H1 (cell line): ENCODE measurements around the gene ZNF728. TPM values are rescaled to one million over a fixed set of nuclear protein-coding genes. Genes with fewer than 3 reads are reported as not detected.
"Not testable (repeated sequence)": the region's sequence is repeated elsewhere in the genome, so short reads cannot be mapped to it uniquely, and the experiment has no call there.

Experiments
- CTCF ChIA-PET: fragments of 300-600 bp; sonication (Branson Sonifier 250); formaldehyde crosslinking; loops from one replicate; lab custom pipeline; 2021; ENCODE audit not compliant: partially characterized antibody; lab: Charles Lee
- POLR2A ChIA-PET: fragments of 300-600 bp; sonication (Branson Sonifier 250); formaldehyde crosslinking; loops from one replicate; lab custom pipeline; 2021; ENCODE audit warnings: inconsistent platforms; ENCODE audit not compliant: partially characterized antibody; lab: Charles Lee
- DNase-seq, 2 experiments: peaks; one replicate each; pipeline versions ENCODE4 v3.0.0 to v3.0.0-alpha.2; 2010 to 2022; ENCODE audit warnings: low spot score in 2 of 2, low read depth in 1 of 2, mixed read lengths in 1 of 2
- FAIRE-seq: peaks from 2 replicates; lab custom pipeline; 2011; peaks lifted over from hg19 to GRCh38; lab: Jason Lieb, UNC
- H2AFZ ChIP-seq: 2 replicates; pipeline ENCODE4 v1.8.1; 2012; ENCODE audit warnings: low read length, inconsistent platforms
- H2AK5ac ChIP-seq: 2 replicates; pipeline ENCODE4 v1.6.1; 2013; ENCODE audit warnings: low read depth, low read length
- H2BK120ac ChIP-seq: replicated peaks from 2 replicates; pipeline ENCODE3; 2013; ENCODE audit warnings: low read depth, low read length, inconsistent platforms
- H2BK12ac ChIP-seq: 2 replicates; pipeline ENCODE4 v1.6.1; 2013; ENCODE audit warnings: low read depth, low read length
- H2BK15ac ChIP-seq: 2 replicates; pipeline ENCODE4 v1.6.1; 2013; ENCODE audit warnings: low read length
- H2BK20ac ChIP-seq: 2 replicates; pipeline ENCODE4 v1.6.1; 2013; ENCODE audit warnings: low read length
- H2BK5ac ChIP-seq: 2 replicates; pipeline ENCODE4 v1.6.1; 2013; ENCODE audit warnings: low read depth, low read length
- H3K14ac ChIP-seq: 2 replicates; pipeline ENCODE4 v1.6.1; 2013; ENCODE audit warnings: inconsistent platforms; ENCODE audit not compliant: insufficient read length
- H3K18ac ChIP-seq: 2 replicates; pipeline ENCODE4 v1.6.1; 2013; ENCODE audit warnings: low read length; ENCODE audit errors: extremely low read depth
- H3K23ac ChIP-seq: 2 replicates; pipeline ENCODE4 v1.6.1; 2013; ENCODE audit warnings: inconsistent platforms; ENCODE audit not compliant: insufficient read length
- H3K23me2 ChIP-seq: 2 replicates; pipeline ENCODE4 v1.6.1; 2013; ENCODE audit warnings: low read depth, low read length
- H3K27ac ChIP-seq: 2 replicates; pipeline ENCODE4 v1.6.1; 2011; ENCODE audit warnings: low read depth, low read length, inconsistent platforms
- H3K27me3 ChIP-seq, 4 experiments: replicated peaks in 1 of 4; 1 replicate in 1 of 4; 2 replicates in 3 of 4; pipeline versions ENCODE4 v1.6.1 to v1.8.1; 2011 to 2013; ENCODE audit warnings: low read length in 3 of 4, mild to moderate bottlenecking in 3 of 4, inconsistent platforms in 2 of 4, mixed read lengths in 2 of 4, moderate library complexity in 1 of 4; ENCODE audit not compliant: control insufficient read depth in 3 of 4, insufficient read depth in 3 of 4; ENCODE audit errors: extremely low read depth in 1 of 4
- H3K36me3 ChIP-seq, 4 experiments: 2 replicates each; pipeline versions ENCODE4 v1.6.1 to v1.8.1; 2011 to 2013; ENCODE audit warnings: mild to moderate bottlenecking in 4 of 4, low read length in 3 of 4, moderate library complexity in 2 of 4, control low read depth in 1 of 4, inconsistent platforms in 1 of 4; ENCODE audit not compliant: insufficient read depth in 4 of 4, control insufficient read depth in 2 of 4
- H3K4ac ChIP-seq: replicated peaks from 2 replicates; pipeline ENCODE3; 2013; ENCODE audit warnings: low read length, low read depth, mixed read lengths, inconsistent platforms; ENCODE audit not compliant: insufficient read length
- H3K4me1 ChIP-seq, 4 experiments: replicated peaks in 1 of 4; 1 replicate in 1 of 4; 2 replicates in 3 of 4; pipeline versions ENCODE4 v1.6.1 to v1.8.1; 2011 to 2013; ENCODE audit warnings: low read length in 3 of 4, inconsistent platforms in 2 of 4, mixed read lengths in 1 of 4; ENCODE audit not compliant: insufficient read depth in 4 of 4, control insufficient read depth in 3 of 4
- H3K4me2 ChIP-seq, 2 experiments: 2 replicates each; pipeline versions ENCODE4 v1.6.1 to v1.8.1; 2011 to 2013; ENCODE audit warnings: low read depth in 2 of 2, low read length in 2 of 2, control low read depth in 1 of 2, inconsistent platforms in 1 of 2, mild to moderate bottlenecking in 1 of 2; ENCODE audit not compliant: insufficient read depth in 1 of 2
- H3K4me3 ChIP-seq, 4 experiments: fragments of 200-600, 300-600 bp in 1 of 4; sonication (generic), shearing (Covaris generic), sonication (Bioruptor Twin) in 1 of 4; 2 replicates each; pipeline versions ENCODE4 v1.5.1 to v1.8.1; 2011 to 2016; ENCODE audit warnings: low read length in 4 of 4, low read depth in 3 of 4, control low read depth in 2 of 4, inconsistent platforms in 2 of 4, mild to moderate bottlenecking in 2 of 4, mixed read lengths in 1 of 4, moderate library complexity in 1 of 4; ENCODE audit not compliant: insufficient read depth in 2 of 4; ENCODE audit errors: extremely low read depth in 1 of 4
- H3K56ac ChIP-seq: replicated peaks from 2 replicates; pipeline ENCODE3; 2013; ENCODE audit warnings: low read depth, mild to moderate bottlenecking, mixed read lengths, low read length, inconsistent platforms; ENCODE audit not compliant: insufficient read length
- H3K79me1 ChIP-seq: 2 replicates; pipeline ENCODE4 v1.6.1; 2013; ENCODE audit warnings: low read depth, low read length, control low read depth
- H3K79me2 ChIP-seq, 2 experiments: 2 replicates each; pipeline versions ENCODE4 v1.6.1 to v1.8.1; 2012 to 2013; ENCODE audit warnings: low read length in 2 of 2, mild to moderate bottlenecking in 2 of 2, inconsistent platforms in 1 of 2; ENCODE audit not compliant: insufficient read depth in 2 of 2, control insufficient read depth in 1 of 2
- H3K9ac ChIP-seq, 4 experiments: replicated peaks in 1 of 4; 1 replicate in 1 of 4; 2 replicates in 3 of 4; pipeline versions ENCODE4 v1.6.1 to v1.8.1; 2011 to 2013; ENCODE audit warnings: low read depth in 3 of 4, low read length in 3 of 4, control low read depth in 2 of 4, mild to moderate bottlenecking in 2 of 4, moderate library complexity in 2 of 4, inconsistent platforms in 1 of 4; ENCODE audit errors: extremely low read depth in 1 of 4
- H3K9me3 ChIP-seq, 2 experiments: 2 replicates each; pipeline versions ENCODE4 v1.6.1 to v1.8.1; 2012 to 2013; ENCODE audit warnings: mild to moderate bottlenecking in 2 of 2, moderate library complexity in 2 of 2, control low read depth in 1 of 2, inconsistent platforms in 1 of 2, low read depth in 1 of 2, low read length in 1 of 2, mixed read lengths in 1 of 2; ENCODE audit not compliant: insufficient read depth in 2 of 2
- H4K20me1 ChIP-seq, 2 experiments: replicated peaks in 1 of 2; 2 replicates each; pipeline versions ENCODE3 to v1.8.1; 2011 to 2013; ENCODE audit warnings: inconsistent platforms in 2 of 2, low read length in 2 of 2, mild to moderate bottlenecking in 1 of 2; ENCODE audit not compliant: insufficient read depth in 2 of 2, control insufficient read depth in 1 of 2
- H4K5ac ChIP-seq: 2 replicates; pipeline ENCODE4 v1.6.1; 2013; ENCODE audit warnings: low read length, low read depth, mixed read lengths, inconsistent platforms; ENCODE audit not compliant: insufficient read length
- H4K8ac ChIP-seq: 2 replicates; pipeline ENCODE4 v1.8.0; 2013; ENCODE audit warnings: mild to moderate bottlenecking, moderate library complexity, low read length, inconsistent platforms; ENCODE audit not compliant: insufficient read depth; ENCODE audit errors: extremely low read depth
- H4K91ac ChIP-seq: replicated peaks from 2 replicates; pipeline ENCODE3; 2013; ENCODE audit warnings: low read length, mixed read lengths, inconsistent platforms; ENCODE audit not compliant: insufficient read length
- WGBS, 2 experiments: shearing (Covaris generic) in 1 of 2; methylation state at CpG; one replicate each; pipeline versions ENCODE4 v1.1.6 to v1.1.7; 2013 to 2015; ENCODE audit warnings: low lambda C conversion rate in 2 of 2, mixed read lengths in 2 of 2, inconsistent platforms in 1 of 2, low coverage in 1 of 2, missing lambda C conversion rate in 1 of 2; ENCODE audit not compliant: insufficient replicate concordance in 2 of 2, insufficient coverage in 1 of 2, insufficient read length in 1 of 2; ENCODE audit errors: extremely low coverage in 1 of 2, missing lambda C conversion rate in 1 of 2; 5-methylcytosine and 5-hydroxymethylcytosine counted together
- polyA plus RNA-seq, 7 experiments: library from polyadenylated mRNA; depleted of rRNA in 3 of 7; stranded (reverse) in 5 of 7; unstranded in 2 of 7; fragments of >200 nt in 5 of 7; fragments of 200-250 nt in 2 of 7; gene quantifications; 1 replicate in 5 of 7; 2 replicates in 1 of 7; 4 replicates in 1 of 7; pipeline versions ENCODE4 v1.2.1 to v1.2.3, GENCODE V29; 2011 to 2013; ENCODE audit warnings: missing spikeins in 2 of 7, mixed read lengths in 2 of 7
- small RNA-seq: library from polyadenylated mRNA; stranded (forward); fragments of <200 nt; extraction: miRNeasy Mini kit (QIAGEN cat#:217004); gene quantifications from one replicate; pipeline ENCODE3, GENCODE V24; 2013; ENCODE audit not compliant: insufficient read depth
- total RNA-seq: library from RNA; stranded (reverse); fragmentation: NEBNext Ultra II Directional; extraction: Animal tissue kit (Norgen Biotek cat#: 25700); gene quantifications from 2 replicates; pipeline ENCODE4 v1.2.1, GENCODE V29; 2021

The ZNF728 gene
- total and polyA plus RNA-seq, 2 of the 8 experiments (the other 6 are each of a cell fraction or from before 2014, with no cell fraction given), result not detected

DNA sequence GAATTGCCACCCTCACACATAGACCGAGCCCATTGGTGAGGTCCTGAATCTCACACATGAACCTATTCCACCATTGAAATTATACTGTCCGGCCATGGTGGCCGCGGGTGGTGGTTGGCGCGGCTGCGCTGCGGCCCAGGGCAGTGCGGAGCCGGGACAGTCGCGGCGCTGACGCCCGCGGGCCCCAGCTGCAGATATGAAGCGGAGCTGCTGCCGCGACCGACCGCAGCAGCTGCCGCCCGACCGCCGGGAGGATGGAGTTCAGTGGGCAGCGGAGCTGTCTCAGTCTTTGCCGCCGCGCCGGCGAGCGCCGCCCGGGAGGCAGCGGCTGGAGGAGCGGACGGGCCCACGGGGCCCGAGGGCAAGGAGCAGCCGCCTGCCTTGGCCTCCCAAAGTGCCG is 77.8 kb downstream of the ZNF728 start:
- H2BK20ac ChIP-seq, H3K9ac ChIP-seq, H3K79me2 ChIP-seq, H3K4ac ChIP-seq, H4K91ac ChIP-seq, H3K4me1 ChIP-seq, H3K27ac ChIP-seq, POLR2A ChIA-PET, H4K8ac ChIP-seq, H2BK5ac ChIP-seq, H3K18ac ChIP-seq, H3K36me3 ChIP-seq, H2BK15ac ChIP-seq, H2BK120ac ChIP-seq, H3K14ac ChIP-seq, H3K27me3 ChIP-seq, H3K4me2 ChIP-seq, H3K79me1 ChIP-seq, H3K56ac ChIP-seq, H4K20me1 ChIP-seq, H2AFZ ChIP-seq, H4K5ac ChIP-seq, H3K4me3 ChIP-seq, H3K23ac ChIP-seq, H2BK12ac ChIP-seq, H3K23me2 ChIP-seq, H2AK5ac ChIP-seq, FAIRE-seq, DNase-seq, CTCF ChIA-PET: not testable (repeated sequence)
- peaks cover 50 to 56% of the 10 kb centered on the region in 2 experiments for H3K9me3 ChIP-seq
- WGBS, 2 experiments, result 99% methylated on average over 17 of the region's 41 CpGs; no CpG with 5 or more reads in 1 of the 2 experiments

Small RNA genes lying within 50 kb of the gene (small RNA-seq; reads per million reads assigned to genes)
- gene AC022145.2, result not detected

Other genes starting within 250 kb of the ZNF728 start
- gene ZNF99, start 219.0 kb downstream of the ZNF728 start, total RNA-seq, result not detected in 2 replicates
- gene ZNF99, start 219.0 kb downstream of the ZNF728 start, polyA plus RNA-seq (2011; rRNA removed), result not detected in 2 replicates
- not detected in 2 replicates for gene ZNF723, start 170.9 kb downstream of the ZNF728 start, total RNA-seq
- gene ZNF723, start 170.9 kb downstream of the ZNF728 start, polyA plus RNA-seq (2011; rRNA removed), result not detected in 2 replicates
- gene ZNF730, start 113.8 kb upstream of the ZNF728 start, total RNA-seq, result 24.7 and 29.4 TPM in 2 replicates
- gene ZNF730, start 113.8 kb upstream of the ZNF728 start, polyA plus RNA-seq (2011; rRNA removed), result 5.2 and 7.0 TPM in 2 replicates
- gene ZNF724, start 247.2 kb upstream of the ZNF728 start, total RNA-seq, result 62.3 and 67.2 TPM in 2 replicates
- 6.4 and 8.7 TPM in 2 replicates for gene ZNF724, start 247.2 kb upstream of the ZNF728 start, polyA plus RNA-seq (2011; rRNA removed)